ENCODE measurements around the gene DAP.
"Not testable (repeated sequence)": the region's sequence is repeated elsewhere in the genome, so short reads cannot be mapped to it uniquely, and the experiment has no call there.

Gene DAP

DNA sequence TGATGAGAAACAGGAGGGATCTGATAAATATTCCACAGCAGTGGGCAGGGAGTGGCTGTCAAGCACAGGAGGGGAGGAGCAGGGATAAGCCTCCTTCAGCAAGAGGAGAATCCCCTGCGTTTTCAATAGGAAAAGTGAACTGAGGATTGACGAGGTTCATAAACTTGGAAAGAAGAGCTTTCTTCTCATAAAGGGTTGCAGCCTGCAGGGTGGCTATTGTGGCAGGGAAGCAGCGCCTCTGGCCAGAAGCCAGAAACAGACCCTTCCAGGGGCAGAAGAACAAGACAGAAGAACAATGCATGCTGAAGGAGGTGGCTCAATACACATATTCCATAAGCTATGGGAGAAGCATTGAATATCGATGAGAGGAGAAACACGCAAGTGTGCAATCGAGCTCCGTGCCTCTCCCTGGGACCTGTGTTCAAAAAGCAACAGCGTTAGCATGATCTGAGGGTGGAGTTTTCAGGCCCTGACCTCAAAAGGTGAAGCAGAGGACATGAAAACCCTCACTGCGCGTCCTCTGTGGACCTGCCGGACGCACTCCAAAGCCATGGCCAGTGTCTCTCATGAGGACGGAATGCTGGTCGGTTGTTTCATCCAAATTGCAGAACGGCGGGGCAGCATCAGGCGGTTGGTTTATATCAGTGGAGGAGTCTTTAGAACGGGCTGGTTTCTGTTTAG lies 129.6 kb downstream of the DAP start:
- DNase-seq (ENCODE audit: low spot score) = no peak

GRCh38 chr5:10630744-10631143 lies 130.3 kb downstream of the DAP start:
- not testable (repeated sequence) for DNase-seq (ENCODE audit: low spot score)

GRCh38 chr5:10630126-10630525 lies 130.9 kb downstream of the DAP start:
- DNase-seq (ENCODE audit: low spot score) = no peak

GRCh38 chr5:10629682-10630081 lies 131.4 kb downstream of the DAP start:
- no peak for DNase-seq (ENCODE audit: low spot score)

Measured in putamen (tissue), 1 donor.